Tibial nerve (tissue), 4 donors: ENCODE measurements around the gene IKBIP. TPM values are rescaled to one million over a fixed set of nuclear protein-coding genes. Genes with fewer than 3 reads are reported as not detected.
"Not testable (repeated sequence)": the region's sequence is repeated elsewhere in the genome, so short reads cannot be mapped to it uniquely, and the experiment has no call there.

ENCODE experiments used
- DNase-seq, 2 donors: peaks; one replicate each; pipeline ENCODE4 v3.0.0-alpha.2; 2019; ENCODE audit warnings: low spot score in 2 of 2
- H3K27ac ChIP-seq, 4 donors: fragments of 200-600 bp; sonication (generic) in 3 of 4; one replicate each; pipeline ENCODE4 v1.5.1; 2017 to 2019; ENCODE audit warnings: mild to moderate bottlenecking in 1 of 4
- H3K27me3 ChIP-seq, 2 donors: fragments of 200-600 bp; sonication (generic) in 1 of 2; one replicate each; pipeline versions ENCODE4 v1.5.1 to v1.6.0; 2017 to 2019
- H3K36me3 ChIP-seq, 3 donors: fragments of 200-600 bp; sonication (generic); one replicate each; pipeline ENCODE4 v1.5.1; 2018 to 2019
- H3K4me1 ChIP-seq, 4 donors: fragments of 200-600 bp; sonication (generic) in 3 of 4; one replicate each; pipeline ENCODE4 v1.5.1; 2017 to 2019
- H3K4me3 ChIP-seq, 4 donors: fragments of 200-600 bp; sonication (generic) in 3 of 4; one replicate each; pipeline ENCODE4 v1.5.1; 2017 to 2019; ENCODE audit warnings: mild to moderate bottlenecking in 1 of 4, moderate library complexity in 1 of 4
- H3K9me3 ChIP-seq, 4 donors: fragments of 200-600 bp; sonication (generic) in 3 of 4; one replicate each; pipeline ENCODE4 v1.5.1; 2017 to 2019
- EP300 ChIP-seq, 2 donors: sonication (generic); formaldehyde crosslinking; IDR thresholded peaks; one replicate each; pipeline ENCODE4 v1.6.1; 2017; ENCODE audit warnings: antibody characterized with exemption in 2 of 2, mild to moderate bottlenecking in 1 of 2
- POLR2A ChIP-seq, 2 donors: fragments of 450-650 bp; IDR thresholded peaks; one replicate each; pipeline ENCODE4 v1.6.1; 2017; ENCODE audit warnings: antibody characterized with exemption in 2 of 2, mild to moderate bottlenecking in 2 of 2, moderate library complexity in 2 of 2
- WGBS, 2 donors: methylation state at CpG; one replicate each; pipeline ENCODE4 v1.1.5; 2018; 5-methylcytosine and 5-hydroxymethylcytosine counted together
- total RNA-seq, 4 donors: library from RNA; depleted of rRNA; stranded (reverse); fragments of >200 nt; gene quantifications; one replicate each; pipeline ENCODE4 v1.1.0, GENCODE V29; 2016
- TF ChIP-seq, protein P1 (sequence below), 5 experiments: fragments of 200-600 bp in 3 of 5; fragments of 450-650 bp in 2 of 5; sonication (generic) in 3 of 5; IDR thresholded peaks; one replicate each; pipeline ENCODE4 v1.5.1; 2016 to 2019; ENCODE audit warnings: antibody characterized with exemption in 5 of 5, mild to moderate bottlenecking in 3 of 5, moderate library complexity in 2 of 5

The IKBIP gene
- total RNA-seq, 4 donors from 2014 or later = 8.7 to 17.7 (median 11.7) TPM

DNA sequence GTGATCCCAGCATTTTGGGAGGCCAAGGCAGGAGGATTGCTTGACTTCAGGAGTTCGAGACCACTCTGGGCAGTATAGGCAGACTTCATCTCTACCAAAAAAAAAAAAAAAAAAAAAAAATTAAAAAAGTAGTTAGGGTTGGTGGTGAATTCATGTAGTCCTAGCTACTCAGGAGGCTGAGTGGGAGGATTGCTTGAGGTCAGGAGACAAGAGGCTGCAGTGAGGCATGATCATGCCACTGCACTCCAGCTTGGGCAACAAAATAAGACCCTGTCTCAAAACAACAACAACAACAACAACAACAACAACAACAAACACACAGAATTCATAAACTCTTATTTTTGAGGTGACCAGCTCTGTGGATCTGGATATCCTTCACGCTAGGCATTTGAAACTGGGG, 34.0 kb downstream of the IKBIP start:
- H3K36me3 ChIP-seq = peaks cover 0 to 2% (median 0%) of the 10 kb centered on the region in 3 donors
- H3K27me3 ChIP-seq = no peaks in the 10 kb centered on the region
- H3K4me3 ChIP-seq = no peak overlapping the region
- no peak overlapping the region for H3K27ac ChIP-seq
- DNase-seq = no peak
- WGBS, 2 donors = 95 to 98% methylated on average over 2 of the region's 2 CpGs
- no peaks in the 10 kb centered on the region for H3K9me3 ChIP-seq
- no peak for TF ChIP-seq EP300 (IDR thresholded peaks at IDR 0.05)
- TF ChIP-seq, protein P1, sequence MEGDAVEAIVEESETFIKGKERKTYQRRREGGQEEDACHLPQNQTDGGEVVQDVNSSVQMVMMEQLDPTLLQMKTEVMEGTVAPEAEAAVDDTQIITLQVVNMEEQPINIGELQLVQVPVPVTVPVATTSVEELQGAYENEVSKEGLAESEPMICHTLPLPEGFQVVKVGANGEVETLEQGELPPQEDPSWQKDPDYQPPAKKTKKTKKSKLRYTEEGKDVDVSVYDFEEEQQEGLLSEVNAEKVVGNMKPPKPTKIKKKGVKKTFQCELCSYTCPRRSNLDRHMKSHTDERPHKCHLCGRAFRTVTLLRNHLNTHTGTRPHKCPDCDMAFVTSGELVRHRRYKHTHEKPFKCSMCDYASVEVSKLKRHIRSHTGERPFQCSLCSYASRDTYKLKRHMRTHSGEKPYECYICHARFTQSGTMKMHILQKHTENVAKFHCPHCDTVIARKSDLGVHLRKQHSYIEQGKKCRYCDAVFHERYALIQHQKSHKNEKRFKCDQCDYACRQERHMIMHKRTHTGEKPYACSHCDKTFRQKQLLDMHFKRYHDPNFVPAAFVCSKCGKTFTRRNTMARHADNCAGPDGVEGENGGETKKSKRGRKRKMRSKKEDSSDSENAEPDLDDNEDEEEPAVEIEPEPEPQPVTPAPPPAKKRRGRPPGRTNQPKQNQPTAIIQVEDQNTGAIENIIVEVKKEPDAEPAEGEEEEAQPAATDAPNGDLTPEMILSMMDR (IDR thresholded peaks at IDR 0.05) = no peak
- no peak for TF ChIP-seq POLR2A (IDR thresholded peaks at IDR 0.05)
- H3K4me1 ChIP-seq = no peaks in the 10 kb centered on the region

DNA sequence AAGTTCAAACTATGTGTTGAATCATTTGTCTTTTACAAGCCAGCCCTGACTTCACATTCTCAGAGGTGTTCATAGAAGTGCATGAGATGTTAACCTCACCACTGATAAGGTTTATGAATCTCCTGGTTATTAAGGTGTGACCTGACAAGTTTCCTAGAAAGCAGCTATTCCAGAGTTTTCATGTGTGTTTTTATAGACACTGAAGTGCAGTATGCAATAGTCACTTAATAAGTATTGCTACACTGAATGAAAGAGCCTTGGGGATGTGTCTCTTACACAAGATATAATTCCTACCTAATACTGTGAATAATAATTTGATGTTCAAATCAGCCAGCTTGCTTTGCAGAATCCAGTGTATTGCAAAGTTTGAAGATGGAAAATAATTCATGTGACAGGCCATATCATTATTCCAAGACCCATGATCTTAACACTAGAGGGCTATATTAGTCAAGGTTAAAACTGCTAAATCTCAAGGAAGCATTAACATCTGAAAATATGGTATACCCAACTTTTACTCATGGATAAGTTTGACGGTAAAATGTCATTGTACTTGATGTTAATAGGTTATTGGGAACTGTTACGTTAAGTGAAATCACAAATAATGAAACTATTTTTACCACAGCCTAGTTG, 38.1 kb downstream of the IKBIP start:
- WGBS, 2 donors = 58 to 69% methylated on average over 2 of the region's 2 CpGs
- Histone ChIP-seq H3K4me1 (no peaks in the 10 kb centered on the region), H3K36me3 (peaks cover 0 to 42% (median 12%) of the 10 kb centered on the region in 3 donors), H3K27ac (no peak overlapping the region), H3K9me3 (no peaks in the 10 kb centered on the region), H3K27me3 (no peaks in the 10 kb centered on the region), H3K4me3 (no peak overlapping the region)
- TF ChIP-seq POLR2A (IDR thresholded peaks at IDR 0.05) (no peak), EP300 (IDR thresholded peaks at IDR 0.05) (no peak)
- TF ChIP-seq, protein P1 (IDR thresholded peaks at IDR 0.05) = no peak
- DNase-seq = no peak

- DNase-seq = no peak
- TF ChIP-seq POLR2A (IDR thresholded peaks at IDR 0.05) = no peak
- TF ChIP-seq, protein P1 (IDR thresholded peaks at IDR 0.05) = no peak
- TF ChIP-seq EP300 (IDR thresholded peaks at IDR 0.05) = no peak
- Histone ChIP-seq H3K36me3 (peaks cover 0 to 86% (median 33%) of the 10 kb centered on the region in 3 donors), H3K9me3 (no peaks in the 10 kb centered on the region), H3K27ac (no peak overlapping the region), H3K4me3 (no peak overlapping the region), H3K27me3 (no peaks in the 10 kb centered on the region), H3K4me1 (peaks cover 0 to under 1% (median 0%) of the 10 kb centered on the region in 4 donors)
- WGBS, 2 donors = 90 to 91% methylated on average over 8 of the region's 8 CpGs
Observed at GRCh38 chr12:98601924-98602323, 42.7 kb downstream of the IKBIP start.

- DNase-seq, H3K4me3 ChIP-seq, H3K9me3 ChIP-seq, H3K27me3 ChIP-seq, H3K27ac ChIP-seq: not testable (repeated sequence)
- 86 to 91% methylated on average over 5 of the region's 5 CpGs for WGBS, 2 donors
- peaks cover 4 to 23% (median 13%) of the 10 kb centered on the region in 4 donors for H3K4me1 ChIP-seq
- peaks cover 0 to 52% (median 27%) of the 10 kb centered on the region in 3 donors for H3K36me3 ChIP-seq
Observed at GRCh38 chr12:98597313-98597712, 47.3 kb downstream of the IKBIP start.

- TF ChIP-seq POLR2A (IDR thresholded peaks at IDR 0.05) (no peak), EP300 (IDR thresholded peaks at IDR 0.05) (no peak)
- TF ChIP-seq, protein P1 (IDR thresholded peaks at IDR 0.05) = no peak
- H3K27ac ChIP-seq = peak overlapping the region in 2 of 4 donors; percentile 97 to 98
- peak overlapping the region; percentile 83 to 97 (median 96) for H3K4me3 ChIP-seq
- no peak for DNase-seq
- peaks cover 4 to 23% (median 13%) of the 10 kb centered on the region in 4 donors for H3K4me1 ChIP-seq
- H3K27me3 ChIP-seq = no peaks in the 10 kb centered on the region
- no peaks in the 10 kb centered on the region for H3K9me3 ChIP-seq
- WGBS, 2 donors = 53 to 59% methylated on average over 3 of the region's 3 CpGs
- peaks cover 0 to 33% (median 10%) of the 10 kb centered on the region in 3 donors for H3K36me3 ChIP-seq
Observed at GRCh38 chr12:98595243-98595988, 49.2 kb downstream of the IKBIP start.
